ENCODE measurements around the gene ABLIM1. TPM values are rescaled to one million over a fixed set of nuclear protein-coding genes. Genes with fewer than 3 reads are reported as not detected.

Gene ABLIM1
- total RNA-seq, 4 donors from 2014 or later, result 152 to 373 (median 209) TPM

GRCh38 chr10:114559636-114560035 lies 98.4 kb downstream of the ABLIM1 start:
- no peaks in the 10 kb centered on the region for H3K36me3 ChIP-seq

DNA sequence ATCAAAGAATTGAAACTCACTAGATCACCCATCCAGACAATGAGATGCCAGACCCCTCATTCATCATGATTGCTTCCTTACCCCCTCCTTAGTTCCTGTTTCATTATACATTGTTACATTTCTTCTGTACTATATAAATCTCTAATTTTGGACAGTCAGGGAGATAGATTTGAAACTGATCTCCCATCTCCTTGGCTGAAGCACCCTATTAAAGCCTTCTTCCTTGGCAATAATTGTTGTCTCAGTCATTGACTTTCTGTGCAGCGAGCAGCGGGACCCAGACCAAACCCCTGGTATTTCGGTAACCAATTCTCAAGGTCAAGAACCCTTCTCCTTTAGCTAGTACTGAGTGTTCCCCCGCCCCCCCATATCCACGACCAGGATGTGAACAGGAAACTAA lies 100.2 kb downstream of the ABLIM1 start:
- Histone ChIP-seq H3K27ac (no peak overlapping the region), H3K4me1 (no peaks in the 10 kb centered on the region), H3K9me3 (no peaks in the 10 kb centered on the region), H3K4me3 (no peak overlapping the region), H3K27me3 (no peaks in the 10 kb centered on the region), H3K36me3 (no peaks in the 10 kb centered on the region)
- no peak for DNase-seq (ENCODE audit: low spot score in 2 of 2)
- TF ChIP-seq EP300 (IDR thresholded peaks at IDR 0.05), result no peak
- TF ChIP-seq, protein P1, sequence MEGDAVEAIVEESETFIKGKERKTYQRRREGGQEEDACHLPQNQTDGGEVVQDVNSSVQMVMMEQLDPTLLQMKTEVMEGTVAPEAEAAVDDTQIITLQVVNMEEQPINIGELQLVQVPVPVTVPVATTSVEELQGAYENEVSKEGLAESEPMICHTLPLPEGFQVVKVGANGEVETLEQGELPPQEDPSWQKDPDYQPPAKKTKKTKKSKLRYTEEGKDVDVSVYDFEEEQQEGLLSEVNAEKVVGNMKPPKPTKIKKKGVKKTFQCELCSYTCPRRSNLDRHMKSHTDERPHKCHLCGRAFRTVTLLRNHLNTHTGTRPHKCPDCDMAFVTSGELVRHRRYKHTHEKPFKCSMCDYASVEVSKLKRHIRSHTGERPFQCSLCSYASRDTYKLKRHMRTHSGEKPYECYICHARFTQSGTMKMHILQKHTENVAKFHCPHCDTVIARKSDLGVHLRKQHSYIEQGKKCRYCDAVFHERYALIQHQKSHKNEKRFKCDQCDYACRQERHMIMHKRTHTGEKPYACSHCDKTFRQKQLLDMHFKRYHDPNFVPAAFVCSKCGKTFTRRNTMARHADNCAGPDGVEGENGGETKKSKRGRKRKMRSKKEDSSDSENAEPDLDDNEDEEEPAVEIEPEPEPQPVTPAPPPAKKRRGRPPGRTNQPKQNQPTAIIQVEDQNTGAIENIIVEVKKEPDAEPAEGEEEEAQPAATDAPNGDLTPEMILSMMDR (IDR thresholded peaks at IDR 0.05), result no peak
- no peak for TF ChIP-seq POLR2A (IDR thresholded peaks at IDR 0.05)
- 92 to 96% methylated on average over 5 of the region's 5 CpGs for WGBS, 2 donors

More at GRCh38 chr10:114559636-114560035, 98.4 kb downstream of the ABLIM1 start:
- no peak for DNase-seq (ENCODE audit: low spot score in 2 of 2)
- Histone ChIP-seq H3K9me3 (no peaks in the 10 kb centered on the region), H3K4me1 (peaks cover 0 to 3% (median 0%) of the 10 kb centered on the region in 4 donors), H3K27ac (no peak overlapping the region), H3K4me3 (no peak overlapping the region), H3K27me3 (no peaks in the 10 kb centered on the region)
- TF ChIP-seq, protein P1 (IDR thresholded peaks at IDR 0.05), result no peak
- TF ChIP-seq POLR2A (IDR thresholded peaks at IDR 0.05), result no peak
- no peak for TF ChIP-seq EP300 (IDR thresholded peaks at IDR 0.05)
- whole genome bisulfite sequencing, 2 donors, result 86 to 96% methylated on average over 1 of the region's 1 CpG

GRCh38 chr10:114556236-114557122 lies 101.6 kb downstream of the ABLIM1 start:
- Histone ChIP-seq H3K4me1 (peaks cover 0 to 13% (median 6%) of the 10 kb centered on the region in 4 donors), H3K4me3 (no peak overlapping the region), H3K27ac (no peak overlapping the region), H3K9me3 (no peaks in the 10 kb centered on the region), H3K36me3 (no peaks in the 10 kb centered on the region), H3K27me3 (no peaks in the 10 kb centered on the region)
- no peak for TF ChIP-seq EP300 (IDR thresholded peaks at IDR 0.05)
- no peak for TF ChIP-seq POLR2A (IDR thresholded peaks at IDR 0.05)
- TF ChIP-seq, protein P1 (IDR thresholded peaks at IDR 0.05), result no peak
- DNase-seq (ENCODE audit: low spot score in 2 of 2), result no peak
- 82 to 93% methylated on average over 9 of the region's 9 CpGs for WGBS, 2 donors

DNA sequence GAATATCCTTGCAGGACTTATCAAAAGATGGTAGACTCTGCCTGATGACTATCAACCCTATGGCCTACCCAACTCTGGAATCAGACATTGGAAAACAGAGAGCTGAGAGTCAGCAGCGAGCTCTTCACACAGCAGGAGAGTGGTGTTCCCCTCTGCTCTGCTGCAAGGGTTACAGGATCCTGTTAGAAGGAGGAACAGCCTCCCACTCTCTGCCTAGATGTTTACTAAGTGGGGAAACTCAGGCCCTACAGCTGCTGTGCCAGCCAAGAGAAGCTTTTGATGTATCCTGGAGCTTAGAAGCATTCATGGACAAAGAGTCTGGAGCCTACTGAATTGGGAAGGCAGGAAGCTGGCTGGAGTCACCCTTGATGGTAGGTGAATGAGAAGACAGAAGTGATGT lies 104.6 kb downstream of the ABLIM1 start:
- Histone ChIP-seq H3K27me3 (no peaks in the 10 kb centered on the region), H3K4me1 (peaks cover 0 to 26% (median 13%) of the 10 kb centered on the region in 4 donors), H3K9me3 (no peaks in the 10 kb centered on the region), H3K4me3 (no peak overlapping the region), H3K36me3 (no peaks in the 10 kb centered on the region), H3K27ac (peak overlapping the region in 1 of 4 donors; percentile 70)
- 92 to 100% methylated on average over 1 of the region's 1 CpG for WGBS, 2 donors
- DNase-seq (ENCODE audit: low spot score in 2 of 2), result no peak
- no peak for TF ChIP-seq POLR2A (IDR thresholded peaks at IDR 0.05)
- TF ChIP-seq, protein P1 (IDR thresholded peaks at IDR 0.05), result no peak
- TF ChIP-seq EP300 (IDR thresholded peaks at IDR 0.05), result no peak

DNA sequence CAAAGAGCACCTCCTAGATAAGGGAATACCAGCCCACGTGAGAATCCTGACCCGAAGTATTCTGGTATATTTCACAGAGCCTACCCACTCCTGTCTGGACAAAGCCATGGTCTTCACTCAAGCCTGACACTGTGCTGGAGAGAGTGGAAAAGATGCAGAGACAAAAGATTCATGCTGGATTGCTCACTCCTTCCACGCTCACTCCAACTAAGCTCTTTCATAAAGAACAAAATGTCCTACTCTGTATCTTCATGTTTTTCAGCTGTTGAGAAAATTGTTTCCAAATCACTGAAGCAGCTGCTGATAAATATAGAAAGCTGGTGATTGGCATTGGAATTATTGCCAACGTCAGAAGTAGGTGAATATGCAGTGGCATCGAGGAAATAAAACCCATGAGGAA lies 106.0 kb downstream of the ABLIM1 start:
- WGBS, 2 donors, result 53 to 56% methylated on average over 5 of the region's 5 CpGs
- TF ChIP-seq POLR2A (IDR thresholded peaks at IDR 0.05) (no peak), EP300 (IDR thresholded peaks at IDR 0.05) (peak in 1 of 2 donors; percentile 50)
- TF ChIP-seq, protein P1 (IDR thresholded peaks at IDR 0.05), result no peak
- H3K27ac ChIP-seq, result peak overlapping the region in 3 of 4 donors; percentile 54 to 81 (median 70)
- no peak overlapping the region for H3K4me3 ChIP-seq
- H3K9me3 ChIP-seq, result no peaks in the 10 kb centered on the region
- no peaks in the 10 kb centered on the region for H3K36me3 ChIP-seq
- DNase-seq (ENCODE audit: low spot score in 2 of 2), result no peak
- H3K27me3 ChIP-seq, result no peaks in the 10 kb centered on the region
- H3K4me1 ChIP-seq, result peaks cover 0 to 29% (median 13%) of the 10 kb centered on the region in 4 donors
